GM19467 (cell line): ENCODE data around the gene MFAP3L.

ENCODE experiments used
- ATAC-seq: cut with Tn5 transposase; IDR thresholded peaks from one replicate; pipeline ENCODE4 v1.9.1; 2021; ENCODE audit warnings: mild to moderate bottlenecking, moderate library complexity; ENCODE audit not compliant: unreplicated experiment

MFAP3L gene

DNA sequence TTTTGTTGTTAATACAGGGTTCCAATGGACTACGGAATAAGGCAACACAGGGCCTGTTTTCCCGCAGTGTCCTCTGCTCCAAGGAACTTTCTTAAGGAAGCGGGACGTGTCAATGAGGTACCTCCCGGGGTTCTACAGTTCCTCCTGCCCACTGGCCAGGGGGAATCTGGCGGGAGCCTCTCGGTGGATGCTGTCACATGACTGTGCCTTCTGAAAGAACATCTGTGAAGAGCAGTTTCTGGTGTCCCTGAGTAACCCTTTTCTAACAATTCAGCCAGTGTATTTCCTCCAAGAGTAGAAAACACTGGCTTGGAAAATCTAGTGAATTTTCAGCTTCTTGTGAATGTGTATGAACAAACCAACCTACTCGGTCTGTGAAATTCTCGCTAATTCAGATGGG is 32.7 kb downstream of the MFAP3L start:
- no peak for ATAC-seq

DNA sequence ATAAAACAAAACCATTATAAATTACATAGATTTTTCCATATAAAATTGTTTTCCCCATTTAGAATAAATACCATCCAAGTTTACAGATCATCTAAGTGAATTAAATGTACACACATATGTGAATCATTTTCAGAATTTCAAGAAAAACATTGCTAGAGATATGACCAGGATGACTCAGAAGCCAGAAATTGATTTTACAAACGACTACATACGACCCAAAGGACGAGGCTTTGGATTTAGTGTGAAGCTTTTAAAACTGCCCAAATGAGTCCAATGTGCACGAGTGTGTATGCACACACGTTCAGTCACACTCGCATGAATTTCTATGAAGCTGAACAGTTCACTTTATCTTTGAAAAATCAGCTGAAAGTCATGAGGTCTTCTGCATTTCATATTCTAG is 37.9 kb downstream of the MFAP3L start:
- ATAC-seq: no peak

DNA sequence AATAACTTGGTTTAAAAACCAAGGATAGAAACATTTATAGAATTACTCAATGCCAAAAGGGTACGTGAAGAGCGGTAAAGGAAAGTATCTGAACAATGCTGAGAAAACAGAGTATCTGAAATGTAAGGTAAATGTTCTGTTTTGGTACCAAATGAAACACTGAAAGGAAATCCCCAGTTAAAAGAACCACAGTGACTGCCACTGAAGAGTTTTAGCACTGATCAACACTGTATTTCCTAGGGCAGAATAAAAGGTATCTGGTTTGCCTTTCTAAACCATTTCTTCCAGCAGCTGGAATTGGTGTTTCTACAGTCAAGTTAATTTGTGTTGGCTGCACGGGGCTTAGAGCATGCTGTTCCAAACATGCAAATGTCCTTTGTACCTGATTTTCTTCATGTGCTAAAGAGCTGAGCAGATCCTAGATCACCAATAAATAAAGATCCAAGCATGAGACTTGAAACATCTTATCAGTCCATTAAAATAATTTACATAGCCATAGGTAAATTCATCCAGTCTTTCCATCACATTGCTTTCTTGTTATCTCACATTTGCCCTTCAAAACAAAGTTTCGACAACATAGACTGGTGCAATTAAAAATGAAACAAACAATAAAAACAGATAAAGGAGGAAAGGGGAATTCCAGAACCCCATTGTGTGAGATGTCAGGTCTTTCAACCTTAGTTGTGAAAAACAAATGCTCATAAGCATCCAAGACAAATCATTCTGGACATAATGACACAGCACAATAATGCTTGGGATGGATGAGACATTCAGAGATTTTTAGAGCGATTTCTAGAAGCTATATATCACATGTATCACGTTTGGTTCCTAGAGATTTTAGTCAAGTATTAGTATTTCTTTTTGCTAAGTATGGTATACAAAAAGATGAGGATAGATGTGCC is 38.6 kb downstream of the MFAP3L start:
- no peak for ATAC-seq

- no peak for ATAC-seq
Measured at GRCh38 chr4:169986369-169986768, 39.8 kb downstream of the MFAP3L start.

DNA sequence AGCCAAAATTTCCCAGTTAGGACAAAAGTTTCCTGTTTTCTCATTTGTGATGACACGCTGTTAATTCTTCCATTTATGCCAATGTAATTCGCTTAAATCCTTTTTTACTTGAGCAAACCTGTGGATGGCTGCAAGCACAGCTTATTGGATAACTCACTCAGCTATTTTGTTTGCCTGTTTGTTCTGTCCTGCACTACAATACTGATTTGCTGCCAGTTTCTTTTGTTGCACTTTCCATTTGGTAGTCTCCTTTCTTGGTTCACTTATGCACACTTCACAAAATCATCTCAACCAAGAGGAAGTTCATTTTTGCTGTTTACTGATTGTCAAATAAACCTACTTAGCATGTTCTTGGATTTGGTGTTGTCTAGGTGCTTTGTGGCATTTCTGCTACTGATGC is 40.3 kb downstream of the MFAP3L start:
- ATAC-seq: no peak

- ATAC-seq: no peak
Measured at GRCh38 chr4:169984745-169985144, 41.5 kb downstream of the MFAP3L start.

- ATAC-seq: no peak
Measured at GRCh38 chr4:169984173-169984572, 42.0 kb downstream of the MFAP3L start.

DNA sequence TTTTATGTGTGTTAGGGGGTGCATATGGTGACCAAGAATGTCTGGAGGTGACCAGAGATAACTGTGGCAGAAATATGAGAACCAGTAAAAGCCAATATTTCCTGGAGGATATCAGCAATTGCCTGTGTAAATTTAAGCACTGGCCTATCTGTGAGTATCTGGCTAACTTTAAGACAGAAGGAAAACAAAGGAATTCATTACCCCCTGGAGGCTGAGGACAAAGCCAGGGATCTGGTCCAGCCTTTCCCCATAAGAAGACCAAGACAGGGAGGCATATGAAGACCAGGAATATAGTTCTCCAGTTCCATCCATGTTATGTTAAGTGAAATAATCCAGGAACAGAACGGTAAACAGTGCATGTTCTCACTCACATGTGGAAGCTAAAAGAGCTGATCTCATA is 49.2 kb downstream of the MFAP3L start:
- ATAC-seq: no peak

DNA sequence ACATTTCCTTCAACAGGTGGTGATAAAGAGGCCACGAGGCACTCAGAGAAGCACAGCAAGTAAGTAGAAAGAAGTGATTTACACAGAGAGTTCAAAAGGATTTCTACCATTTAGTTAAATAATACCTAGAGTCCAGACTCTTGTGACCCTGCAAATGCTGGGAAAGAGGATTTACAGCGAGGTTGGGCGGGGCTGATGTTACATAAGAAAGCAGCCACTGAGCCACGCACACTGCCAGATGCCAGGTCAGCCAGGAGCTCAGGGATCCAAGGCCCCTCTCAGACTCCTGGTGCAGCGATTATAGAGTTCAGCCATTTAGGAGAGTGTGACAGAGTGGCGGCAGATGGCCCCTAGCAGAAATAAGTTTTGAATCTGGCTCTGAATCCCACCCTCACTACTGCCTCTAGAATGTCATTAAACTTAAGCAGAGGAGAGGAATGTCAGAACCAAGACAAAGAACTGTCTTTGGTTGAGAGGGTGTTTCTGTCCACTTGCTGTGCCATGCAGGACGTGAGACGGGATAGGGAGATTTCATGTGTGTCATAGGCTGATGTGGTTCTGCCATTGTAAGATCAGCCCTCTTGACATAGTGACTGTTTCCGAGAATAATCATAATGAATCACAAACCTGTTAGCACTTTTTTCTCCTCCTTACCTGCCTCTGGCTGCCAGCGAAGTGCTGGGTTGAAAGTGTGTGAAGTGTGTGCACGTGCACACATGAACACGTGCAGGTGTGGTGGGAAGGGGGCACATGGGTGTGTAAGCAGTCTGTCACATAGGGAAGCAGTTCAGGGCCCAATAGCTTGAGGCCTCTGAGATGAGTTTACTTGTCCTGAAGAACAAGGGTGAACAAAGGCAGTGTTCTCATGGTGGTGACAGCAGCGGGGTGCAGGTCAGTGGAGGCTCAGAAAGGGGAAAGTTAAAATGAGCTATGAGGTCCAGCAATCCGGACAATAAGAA is 50.1 kb downstream of the MFAP3L start:
- no peak for ATAC-seq

GRCh38 chr4:169975131-169975837 is 50.9 kb downstream of the MFAP3L start:
- no peak for ATAC-seq

GRCh38 chr4:169971456-169972015 is 54.7 kb downstream of the MFAP3L start:
- ATAC-seq: no peak

DNA sequence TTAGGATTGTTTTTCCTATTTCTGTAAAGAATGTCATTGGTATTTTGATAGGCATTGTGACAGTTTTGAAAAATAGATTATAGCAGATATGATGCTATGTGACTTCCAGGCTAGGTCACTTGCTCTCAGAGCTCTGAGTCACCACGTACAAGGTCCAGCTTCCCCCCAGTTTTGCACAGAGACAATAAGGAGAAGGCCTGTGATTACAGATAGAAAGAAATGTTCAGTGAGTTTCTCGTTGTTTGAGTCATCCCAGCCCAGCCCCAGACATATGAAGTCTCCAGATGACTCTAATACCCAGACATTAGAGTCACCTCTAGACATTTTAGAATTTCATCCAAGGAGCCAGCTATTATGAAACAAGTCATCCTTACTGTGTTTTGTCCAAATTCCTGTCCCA is 57.2 kb downstream of the MFAP3L start:
- no peak for ATAC-seq

DNA sequence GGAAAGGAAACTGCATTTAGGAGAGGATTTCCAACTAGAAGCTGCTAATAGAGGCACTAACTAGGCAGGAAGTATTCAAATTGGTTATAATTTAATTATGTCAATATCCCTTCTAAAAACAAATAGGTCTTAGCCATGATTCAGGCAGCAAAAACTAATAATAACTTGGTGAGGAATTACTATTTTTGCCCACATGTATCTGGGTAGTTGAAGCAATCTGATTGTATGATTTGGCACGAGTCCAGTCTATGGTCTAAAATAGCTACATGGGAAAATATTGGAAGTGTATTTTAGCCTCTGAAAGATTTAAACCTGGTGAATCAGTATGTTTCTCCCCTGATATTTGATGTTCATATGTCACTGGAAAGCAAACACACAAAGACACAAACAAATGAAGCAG is 62.2 kb downstream of the MFAP3L start:
- no peak for ATAC-seq

DNA sequence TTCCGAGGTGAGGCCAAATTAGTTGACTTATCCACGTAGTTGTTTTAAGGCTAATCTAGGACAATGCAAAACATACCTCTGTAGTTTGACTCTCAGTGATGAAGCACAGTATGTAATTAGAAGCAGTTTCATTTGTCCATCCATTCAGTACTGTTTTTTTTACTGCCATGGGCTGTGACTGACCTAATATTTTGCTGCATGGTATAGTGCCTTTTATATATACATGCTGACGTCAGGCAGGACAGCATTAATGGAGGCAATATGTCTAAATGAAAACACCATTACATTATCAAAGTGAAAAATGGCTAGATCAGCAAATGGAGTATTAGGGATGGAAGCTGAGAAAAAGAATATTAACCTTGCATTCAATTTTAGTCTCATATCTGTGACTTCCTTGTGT is 66.9 kb downstream of the MFAP3L start:
- ATAC-seq: no peak

DNA sequence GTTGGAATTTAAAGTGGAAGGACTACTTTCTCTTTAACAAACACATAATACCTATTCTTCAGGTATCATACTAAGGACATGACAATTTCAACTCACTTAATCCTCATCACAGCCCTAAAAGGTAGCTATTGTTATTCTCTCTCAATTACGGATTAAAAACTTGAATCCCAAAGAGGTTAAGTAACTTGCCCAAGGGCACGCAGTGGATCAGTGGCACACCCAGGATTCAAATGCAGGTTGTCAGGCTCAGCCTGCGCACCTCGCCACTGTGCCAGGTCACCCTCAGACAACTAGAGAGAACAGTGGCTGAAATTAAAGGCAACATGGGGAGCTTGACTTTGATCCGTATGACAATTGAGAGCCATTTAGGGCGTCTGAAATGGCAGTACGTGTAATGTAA is 67.6 kb downstream of the MFAP3L start:
- ATAC-seq: no peak

DNA sequence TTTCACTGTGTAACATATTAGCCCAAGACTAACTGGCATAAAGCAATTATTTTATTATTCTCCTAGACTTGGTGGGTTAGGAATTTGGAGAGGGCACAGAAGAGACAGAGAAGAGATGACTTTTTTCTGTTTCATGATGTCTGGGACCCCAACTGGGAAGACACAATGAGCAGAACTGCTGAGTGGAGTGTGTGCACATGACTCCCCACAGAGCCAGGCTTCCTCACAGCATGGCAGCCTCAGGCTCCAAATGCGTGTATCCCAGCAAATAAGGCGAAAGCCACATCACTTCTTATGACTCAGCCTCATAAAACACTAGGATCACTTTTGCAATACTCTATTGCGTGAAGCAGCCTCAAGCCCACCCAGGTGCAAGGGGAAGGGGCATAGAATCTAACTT is 68.4 kb downstream of the MFAP3L start:
- no peak for ATAC-seq

DNA sequence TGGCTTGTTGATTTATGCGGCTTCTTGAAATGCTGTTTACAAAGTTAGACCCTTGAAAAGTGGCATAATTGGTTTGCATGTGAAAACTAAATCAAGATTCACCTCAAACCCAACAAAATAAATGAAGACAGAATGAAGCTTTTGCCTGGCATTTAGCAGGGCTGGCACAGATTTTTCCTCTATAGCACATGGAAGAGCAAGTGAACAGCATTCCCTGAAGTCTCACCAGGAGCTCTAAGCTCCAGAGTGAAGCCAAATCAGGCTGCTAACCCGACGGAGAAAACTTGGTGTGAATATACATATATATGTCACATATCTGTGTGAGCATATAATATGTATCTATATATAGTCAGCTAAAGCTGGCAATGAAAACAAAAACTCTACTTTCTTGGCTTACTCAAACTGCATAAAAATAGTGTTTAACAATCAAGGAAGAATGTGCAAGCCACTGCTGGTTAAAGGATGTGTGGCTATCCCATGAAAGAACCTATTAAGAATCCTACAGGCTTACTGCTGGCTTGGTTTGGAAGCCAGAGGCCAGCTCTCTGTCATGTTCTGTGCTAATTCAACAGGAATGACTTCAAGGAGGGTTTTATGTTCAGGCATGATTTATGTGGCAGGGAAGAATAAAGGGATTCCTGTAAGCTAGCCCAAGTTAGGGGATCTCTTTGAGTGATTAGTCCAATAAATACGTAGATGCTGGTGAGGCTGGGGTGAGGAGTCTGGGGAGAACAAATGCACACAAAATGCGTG is 69.9 kb downstream of the MFAP3L start:
- ATAC-seq: no peak

GRCh38 chr4:169955521-169955920 is 70.7 kb downstream of the MFAP3L start:
- no peak for ATAC-seq

DNA sequence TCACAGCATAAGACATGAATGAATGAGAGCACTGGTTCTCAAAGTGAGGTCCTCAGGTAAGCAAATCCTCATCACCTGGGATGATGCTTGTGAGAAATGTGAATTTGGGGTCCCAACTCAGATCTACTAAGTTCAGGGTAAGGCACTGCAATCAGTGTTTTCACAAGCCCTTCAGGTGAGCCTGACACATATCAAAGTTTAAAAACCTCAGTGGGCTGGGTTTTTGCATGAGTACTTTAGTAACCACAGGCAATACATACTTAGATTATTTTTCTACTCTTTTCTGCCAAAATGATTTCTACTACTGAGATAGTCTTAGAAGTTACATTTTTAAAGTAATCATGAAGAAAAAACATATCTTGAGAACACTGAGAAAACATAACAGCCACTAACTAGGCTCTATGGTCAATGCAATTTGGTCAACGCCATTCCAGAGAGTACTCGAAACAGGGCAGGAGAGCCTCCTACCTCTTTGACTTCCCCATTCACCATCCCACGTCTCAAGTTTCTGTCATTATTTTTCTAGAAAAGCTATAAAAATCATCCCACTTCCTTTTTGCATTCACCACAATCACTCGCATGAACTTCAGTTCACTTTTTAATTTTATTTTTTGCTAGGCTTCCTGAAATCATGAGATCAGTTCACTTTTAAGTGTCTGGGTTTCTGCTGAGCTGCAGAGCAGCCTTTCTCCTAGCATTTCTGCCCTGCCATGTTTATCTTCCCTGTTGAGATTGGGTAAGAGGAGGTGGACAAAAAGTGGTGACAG is 73.8 kb downstream of the MFAP3L start:
- no peak for ATAC-seq
